DND-41 (cell line): ENCODE data around the gene RRP1.

Experiments used
- ATAC-seq: fragments of 200-7000 bp; cut with Tn5 transposase; 3 replicates; pipeline ENCODE4 v1.9.1; 2021; ENCODE audit warnings: low read depth; ENCODE audit not compliant: insufficient read depth
- DNase-seq: peaks from one replicate; pipeline ENCODE4 v3.0.0-alpha.2; 2020
- H2AFZ ChIP-seq: 2 replicates; pipeline ENCODE4 v1.6.0; 2012; ENCODE audit warnings: low read depth, low read length
- H3K27ac ChIP-seq: 2 replicates; pipeline ENCODE4 v1.5.1; 2012; ENCODE audit warnings: low read length, inconsistent platforms
- H3K27me3 ChIP-seq: fragments of 200-600 bp; sonication (generic); 2 replicates; pipeline ENCODE4 v1.6.0; 2012; ENCODE audit warnings: low read length, mild to moderate bottlenecking, inconsistent platforms; ENCODE audit not compliant: insufficient read depth, poor library complexity
- H3K36me3 ChIP-seq: 2 replicates; pipeline ENCODE4 v1.5.1; 2012; ENCODE audit warnings: low read length, inconsistent platforms; ENCODE audit not compliant: insufficient read depth
- H3K4me1 ChIP-seq: 2 replicates; pipeline ENCODE4 v1.5.1; 2012; ENCODE audit warnings: mild to moderate bottlenecking, low read length; ENCODE audit not compliant: insufficient read depth
- H3K4me2 ChIP-seq: 2 replicates; pipeline ENCODE4 v1.6.0; 2012; ENCODE audit warnings: mild to moderate bottlenecking, moderate library complexity, low read length, inconsistent platforms; ENCODE audit not compliant: insufficient read depth
- H3K4me3 ChIP-seq, 2 experiments: fragments of 200-600 bp in 1 of 2; shearing (Covaris generic) in 1 of 2; 2 replicates each; pipeline ENCODE4 v1.5.1; 2012 to 2016; ENCODE audit warnings: inconsistent platforms in 2 of 2, low read length in 2 of 2, mild to moderate bottlenecking in 2 of 2, low read depth in 1 of 2, moderate library complexity in 1 of 2
- H3K79me2 ChIP-seq: 2 replicates; pipeline ENCODE4 v1.6.0; 2012; ENCODE audit warnings: low read length, inconsistent platforms; ENCODE audit not compliant: insufficient read depth
- H3K9ac ChIP-seq: 2 replicates; pipeline ENCODE4 v1.6.0; 2012; ENCODE audit warnings: low read depth, mild to moderate bottlenecking, inconsistent platforms, low read length, moderate library complexity
- H3K9me3 ChIP-seq: 2 replicates; pipeline ENCODE4 v1.5.1; 2012; ENCODE audit warnings: low read length, moderate library complexity, mild to moderate bottlenecking, inconsistent platforms; ENCODE audit not compliant: insufficient read depth, severe bottlenecking
- H4K20me1 ChIP-seq: 2 replicates; pipeline ENCODE4 v1.6.0; 2012; ENCODE audit warnings: low read length; ENCODE audit not compliant: insufficient read depth
- EZH2 ChIP-seq: IDR thresholded peaks from 3 replicates; pipeline ENCODE4 v1.6.1; 2012; ENCODE audit warnings: borderline replicate concordance, low read depth, mild to moderate bottlenecking, moderate library complexity, low read length, inconsistent platforms; ENCODE audit not compliant: severe bottlenecking
- TF ChIP-seq, protein P1 (sequence below): IDR thresholded peaks from 2 replicates; pipeline ENCODE4 v1.5.1; 2012; ENCODE audit warnings: borderline replicate concordance, low read length, moderate library complexity, mild to moderate bottlenecking; ENCODE audit not compliant: poor library complexity, severe bottlenecking; ENCODE audit errors: extremely low read depth

The RRP1 gene

DNA sequence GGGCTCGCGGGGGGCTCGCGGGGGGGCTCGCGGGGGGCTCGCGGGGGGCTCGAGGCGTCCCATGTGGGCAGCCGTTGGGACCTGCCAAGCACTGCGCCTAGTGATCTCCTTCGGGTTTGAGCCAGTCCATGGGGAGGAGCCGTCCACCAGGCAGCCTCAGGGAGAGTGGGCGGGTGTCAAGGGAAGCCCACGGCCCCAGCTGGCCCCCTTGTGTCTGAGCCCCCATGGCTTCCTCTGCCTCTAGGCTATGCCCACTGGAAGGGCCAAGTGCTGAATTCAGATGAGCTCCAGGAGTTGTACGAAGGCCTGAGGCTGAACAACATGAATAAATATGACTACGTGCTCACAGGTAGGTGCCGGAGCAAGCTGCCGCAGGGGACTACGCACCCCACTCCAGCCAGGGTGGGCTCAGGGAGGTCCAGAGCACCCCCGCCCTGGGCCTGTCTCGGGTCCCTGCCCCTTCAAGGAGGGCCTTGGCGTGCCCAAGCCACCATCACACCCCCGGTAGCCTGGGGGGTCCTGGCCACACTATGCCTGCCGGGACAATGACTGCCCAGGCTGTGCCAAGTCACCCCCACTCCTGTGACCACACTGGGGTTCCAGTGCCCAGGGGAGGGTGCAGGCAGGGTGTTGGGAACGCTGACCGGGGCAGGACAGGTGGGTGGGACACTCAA is 47.8 kb upstream of the RRP1 start:
- no peak overlapping the region for H3K27ac ChIP-seq

DNA sequence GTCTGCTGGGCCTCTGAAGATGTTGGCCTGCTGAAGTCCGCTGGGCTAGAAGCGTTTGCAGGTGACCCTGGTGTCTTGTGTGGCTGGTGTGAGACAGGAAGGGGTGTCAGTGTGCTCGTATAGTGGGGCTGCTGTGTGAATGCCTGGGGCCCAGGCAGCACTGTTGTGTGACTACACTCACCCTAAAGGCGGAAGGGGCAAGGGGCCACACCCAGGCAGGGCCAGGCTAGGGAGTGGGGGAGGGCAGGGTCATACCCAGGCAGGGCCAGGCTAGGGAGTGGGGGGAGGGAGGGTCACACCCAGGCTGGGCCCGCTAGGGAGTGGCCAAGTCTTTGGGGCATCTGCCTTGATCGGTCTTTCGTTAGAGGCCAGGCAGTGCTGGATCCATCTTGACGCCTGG is 45.4 kb upstream of the RRP1 start:
- TF ChIP-seq EZH2 = no peak
- TF ChIP-seq, protein P1, sequence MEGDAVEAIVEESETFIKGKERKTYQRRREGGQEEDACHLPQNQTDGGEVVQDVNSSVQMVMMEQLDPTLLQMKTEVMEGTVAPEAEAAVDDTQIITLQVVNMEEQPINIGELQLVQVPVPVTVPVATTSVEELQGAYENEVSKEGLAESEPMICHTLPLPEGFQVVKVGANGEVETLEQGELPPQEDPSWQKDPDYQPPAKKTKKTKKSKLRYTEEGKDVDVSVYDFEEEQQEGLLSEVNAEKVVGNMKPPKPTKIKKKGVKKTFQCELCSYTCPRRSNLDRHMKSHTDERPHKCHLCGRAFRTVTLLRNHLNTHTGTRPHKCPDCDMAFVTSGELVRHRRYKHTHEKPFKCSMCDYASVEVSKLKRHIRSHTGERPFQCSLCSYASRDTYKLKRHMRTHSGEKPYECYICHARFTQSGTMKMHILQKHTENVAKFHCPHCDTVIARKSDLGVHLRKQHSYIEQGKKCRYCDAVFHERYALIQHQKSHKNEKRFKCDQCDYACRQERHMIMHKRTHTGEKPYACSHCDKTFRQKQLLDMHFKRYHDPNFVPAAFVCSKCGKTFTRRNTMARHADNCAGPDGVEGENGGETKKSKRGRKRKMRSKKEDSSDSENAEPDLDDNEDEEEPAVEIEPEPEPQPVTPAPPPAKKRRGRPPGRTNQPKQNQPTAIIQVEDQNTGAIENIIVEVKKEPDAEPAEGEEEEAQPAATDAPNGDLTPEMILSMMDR = no peak
- peaks cover 10% of the 10 kb centered on the region; the same call in 1 of the 2 replicates for H4K20me1 ChIP-seq
- H3K4me3 ChIP-seq = no peak overlapping the region
- DNase-seq (no peak), ATAC-seq (no peak)
- peaks cover 27% of the 10 kb centered on the region for H3K36me3 ChIP-seq
- no peaks in the 10 kb centered on the region for H3K79me2 ChIP-seq
- no peak overlapping the region for H3K4me2 ChIP-seq
- no peak overlapping the region for H3K27ac ChIP-seq
- no peaks in the 10 kb centered on the region for H3K27me3 ChIP-seq
- H3K9ac ChIP-seq = no peak overlapping the region
- H2AFZ ChIP-seq = no peak overlapping the region
- no peaks in the 10 kb centered on the region for H3K9me3 ChIP-seq
- no peaks in the 10 kb centered on the region for H3K4me1 ChIP-seq

More for the DNA sequence above, 47.8 kb upstream of the RRP1 start:
- Histone ChIP-seq H3K4me1 (no peaks in the 10 kb centered on the region), H2AFZ (no peak overlapping the region), H3K9ac (no peak overlapping the region), H3K79me2 (no peaks in the 10 kb centered on the region), H3K4me3 (no peak overlapping the region), H4K20me1 (peaks cover 10% of the 10 kb centered on the region), H3K36me3 (peaks cover 23% of the 10 kb centered on the region), H3K4me2 (no peak overlapping the region), H3K9me3 (no peaks in the 10 kb centered on the region), H3K27me3 (no peaks in the 10 kb centered on the region)
- TF ChIP-seq EZH2 = no peak
- TF ChIP-seq, protein P1 = no peak
- ATAC-seq (no peak), DNase-seq (no peak)

DNA sequence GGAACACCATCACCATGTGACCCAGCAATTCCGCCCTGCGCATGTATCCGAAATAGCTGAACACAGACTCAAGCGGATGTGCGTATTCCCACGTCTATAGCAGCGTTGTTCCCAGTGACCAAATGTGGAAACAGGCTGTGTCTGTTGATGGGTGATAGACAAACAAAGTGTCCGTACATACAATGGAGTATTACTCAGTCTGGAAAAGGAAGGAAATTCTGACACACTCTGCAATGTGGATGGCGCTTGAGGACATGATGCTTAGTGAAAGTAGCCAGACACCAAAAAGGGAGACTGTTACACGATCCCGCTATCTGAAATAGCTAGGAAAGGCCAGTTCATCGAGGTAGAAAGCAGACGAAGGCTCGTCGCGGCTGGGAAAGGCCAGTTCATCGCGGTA is 44.7 kb upstream of the RRP1 start:
- peaks cover 27% of the 10 kb centered on the region for H3K36me3 ChIP-seq
- H3K27ac ChIP-seq = no peak overlapping the region
- no peaks in the 10 kb centered on the region for H3K27me3 ChIP-seq
- H3K9ac ChIP-seq = no peak overlapping the region
- H3K79me2 ChIP-seq = no peaks in the 10 kb centered on the region
- TF ChIP-seq, protein P1 = no peak
- TF ChIP-seq EZH2 = no peak
- DNase-seq (no peak), ATAC-seq (no peak)
- no peaks in the 10 kb centered on the region for H3K4me1 ChIP-seq
- no peak overlapping the region for H3K4me3 ChIP-seq
- no peak overlapping the region for H3K4me2 ChIP-seq
- peaks cover 10% of the 10 kb centered on the region; the same call in 1 of the 2 replicates for H4K20me1 ChIP-seq
- no peaks in the 10 kb centered on the region for H3K9me3 ChIP-seq
- no peak overlapping the region for H2AFZ ChIP-seq
